GM19438 (cell line): Measurements from ENCODE around the gene ABCC1.
"Not testable (repeated sequence)": the region's sequence is repeated elsewhere in the genome, so short reads cannot be mapped to it uniquely, and the experiment has no call there.

Experiments used
- ATAC-seq: cut with Tn5 transposase; IDR thresholded peaks from one replicate; pipeline ENCODE4 v1.9.1; 2021; ENCODE audit warnings: low read depth; ENCODE audit not compliant: unreplicated experiment

Gene ABCC1

DNA sequence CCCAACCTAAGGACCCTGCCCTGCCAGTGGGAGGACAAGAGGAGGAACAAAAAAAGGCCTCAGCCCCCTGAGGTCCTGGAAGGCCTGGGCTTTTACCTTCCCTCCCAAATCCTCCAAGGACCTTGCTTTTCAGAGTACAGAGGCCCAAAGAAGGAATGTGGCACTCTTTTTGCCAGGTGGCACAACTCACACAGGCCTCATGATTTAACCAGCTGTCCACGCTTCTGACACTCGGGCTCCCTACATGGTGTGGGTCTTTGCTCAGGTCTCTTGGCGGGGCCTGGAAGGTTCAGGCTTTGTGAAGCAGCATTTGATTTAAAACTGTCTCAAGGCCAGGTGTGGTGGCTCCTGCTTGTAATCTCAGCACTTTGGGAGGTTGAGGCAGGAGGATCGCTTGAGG lies 153.3 kb downstream of the ABCC1 start:
- no peak for ATAC-seq

DNA sequence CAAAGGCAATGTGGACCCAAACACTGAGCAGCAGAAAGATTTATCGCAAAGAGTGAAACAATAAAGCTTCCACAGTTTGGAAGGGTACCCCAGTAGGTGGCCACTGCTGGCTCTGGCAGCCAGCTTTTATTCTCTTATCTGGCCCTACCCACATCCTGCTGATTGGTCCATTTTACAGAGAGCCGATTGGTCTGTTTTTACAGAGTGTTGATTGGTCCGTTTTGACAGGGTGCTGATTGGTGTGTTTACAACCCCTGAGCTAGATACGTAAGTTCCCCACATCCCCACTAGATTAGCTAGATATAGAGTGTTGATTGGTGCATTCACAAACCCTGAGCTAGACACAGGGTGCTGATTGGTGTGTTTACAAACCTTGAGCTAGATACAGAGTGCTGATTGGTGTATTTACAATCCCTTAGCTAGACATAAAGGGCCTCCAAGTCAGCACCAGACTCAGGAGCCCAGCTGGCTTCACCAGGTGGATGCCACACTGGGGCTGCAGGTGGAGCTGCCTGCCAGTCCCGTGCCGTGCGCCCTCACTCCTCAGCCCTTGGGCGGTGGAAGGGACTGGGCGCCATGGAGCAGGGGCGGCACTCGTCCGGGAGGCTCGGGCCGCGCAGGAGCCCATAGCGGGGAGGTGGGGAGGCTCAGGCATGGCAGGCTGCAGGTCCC lies 154.9 kb downstream of the ABCC1 start:
- not testable (repeated sequence) for ATAC-seq

DNA sequence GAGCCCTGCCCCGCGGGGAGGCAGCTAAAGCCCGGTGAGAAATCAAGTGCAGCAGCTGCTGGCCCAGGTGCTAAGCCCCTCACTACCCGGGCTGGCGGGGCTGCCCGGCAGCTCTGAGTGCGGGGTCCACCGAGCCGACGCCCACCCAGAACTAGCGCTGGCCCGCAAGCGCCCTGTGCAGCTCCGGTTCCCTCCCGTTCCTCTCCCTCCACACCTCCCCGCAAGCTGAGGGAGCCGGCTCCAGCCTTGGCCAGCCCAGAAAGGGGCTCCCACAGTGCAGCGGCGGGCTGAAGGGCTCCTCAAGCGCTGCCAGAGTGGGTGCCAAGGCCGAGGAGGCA lies 155.4 kb downstream of the ABCC1 start:
- ATAC-seq: not testable (repeated sequence)

DNA sequence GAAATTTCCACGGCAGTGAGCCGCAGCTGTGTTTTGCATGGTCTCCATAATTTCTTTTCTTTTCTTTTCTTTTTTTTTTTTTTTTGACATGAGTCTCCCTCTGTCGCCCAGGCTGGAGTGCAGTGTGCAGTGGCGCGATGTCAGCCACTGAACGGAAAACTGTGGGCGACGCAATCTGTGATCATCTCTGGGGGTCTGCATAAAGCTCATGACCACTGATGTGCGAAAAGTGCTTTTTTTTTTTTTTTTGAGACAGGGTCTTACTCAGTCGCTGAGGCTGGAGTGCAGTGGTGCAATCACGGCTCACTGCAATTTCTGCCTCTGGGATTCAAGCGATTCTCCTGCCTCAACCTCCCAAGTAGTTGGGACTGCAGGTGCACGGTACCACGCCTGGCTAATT lies 156.2 kb downstream of the ABCC1 start:
- no peak for ATAC-seq

DNA sequence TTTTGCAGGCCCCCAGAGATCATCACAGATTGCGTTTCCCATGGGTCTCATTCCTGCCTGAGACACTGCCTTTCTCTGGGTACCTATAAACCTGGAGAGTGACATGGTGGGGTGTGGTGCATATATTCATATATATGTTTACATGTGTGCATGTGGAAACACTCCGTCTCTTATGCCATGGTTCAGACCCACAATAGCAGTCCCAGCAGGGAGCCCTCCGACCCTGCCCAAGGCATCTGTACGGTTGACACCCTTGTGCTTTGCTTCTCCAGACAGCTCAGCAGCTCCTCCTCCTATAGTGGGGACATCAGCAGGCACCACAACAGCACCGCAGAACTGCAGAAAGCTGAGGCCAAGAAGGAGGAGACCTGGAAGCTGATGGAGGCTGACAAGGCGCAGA lies 157.1 kb downstream of the ABCC1 start:
- no peak for ATAC-seq

DNA sequence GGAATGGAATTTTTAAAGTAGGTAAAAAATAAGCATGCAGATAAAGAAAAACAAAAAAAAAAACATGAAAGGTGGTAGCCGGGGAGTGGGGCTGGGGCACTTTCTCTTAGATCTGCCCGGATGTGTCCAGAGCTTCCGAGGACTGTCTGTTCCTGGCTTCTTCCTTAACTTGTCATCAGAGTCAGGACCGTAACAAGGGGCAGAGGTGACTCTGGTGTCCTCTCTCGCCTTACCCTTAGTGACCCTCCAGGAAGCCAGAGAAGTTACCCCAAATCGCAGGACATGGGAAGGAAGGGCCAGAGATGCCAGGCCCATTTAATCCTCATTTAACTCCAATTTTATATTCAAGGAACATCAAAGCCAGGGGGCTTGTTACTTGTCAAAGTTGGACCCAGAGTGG lies 158.4 kb downstream of the ABCC1 start:
- no peak for ATAC-seq

DNA sequence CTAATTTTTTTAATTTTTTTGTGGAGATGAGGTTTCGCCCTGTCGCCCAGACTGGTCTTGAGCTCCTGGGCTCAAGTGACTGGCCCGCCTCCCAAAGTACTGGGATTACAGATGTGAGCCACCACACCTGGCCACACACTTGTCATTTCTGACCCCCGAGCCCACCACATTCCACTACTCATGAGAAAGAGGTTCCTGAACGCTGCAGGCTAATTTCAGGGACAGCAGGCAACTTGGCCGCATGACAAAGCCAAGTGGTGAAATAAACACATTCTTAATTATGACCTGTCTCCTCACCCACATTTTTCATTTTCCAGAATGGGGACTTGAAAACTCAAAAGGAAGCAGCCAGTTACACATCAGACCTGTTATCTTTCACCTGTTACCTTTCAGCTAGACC lies 159.3 kb downstream of the ABCC1 start:
- no peak for ATAC-seq

DNA sequence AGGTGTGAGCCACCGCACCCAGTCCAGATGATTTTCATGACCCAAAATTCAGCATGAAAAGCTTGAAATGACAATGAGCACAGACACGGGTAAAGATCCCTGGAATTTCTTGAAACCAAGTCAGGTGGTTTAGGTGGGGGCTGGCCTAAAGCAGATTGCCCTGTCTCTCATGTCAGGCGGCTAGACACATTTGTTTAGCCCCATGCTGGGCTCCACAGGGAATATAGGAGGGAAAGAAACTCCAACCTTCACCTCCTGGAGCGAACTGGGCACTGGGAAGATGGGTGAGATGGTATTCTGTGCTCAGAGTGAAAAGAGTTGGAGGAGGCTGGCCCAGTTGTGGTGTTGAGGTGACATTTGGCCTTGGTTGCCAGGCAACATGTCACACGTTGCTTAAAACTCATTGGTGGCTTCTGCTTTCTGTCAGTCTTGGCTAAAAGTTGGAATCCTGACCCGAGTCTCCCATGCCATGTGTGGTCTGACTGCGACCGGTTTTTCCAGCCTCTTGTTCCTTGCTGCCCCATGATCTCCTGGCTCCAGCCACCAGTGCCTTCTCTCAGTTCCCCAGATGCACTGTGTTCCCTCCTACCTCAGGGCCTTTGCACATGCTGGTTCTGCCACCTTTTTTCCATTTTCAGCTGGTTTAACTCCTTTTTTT lies 160.2 kb downstream of the ABCC1 start:
- no peak for ATAC-seq

DNA sequence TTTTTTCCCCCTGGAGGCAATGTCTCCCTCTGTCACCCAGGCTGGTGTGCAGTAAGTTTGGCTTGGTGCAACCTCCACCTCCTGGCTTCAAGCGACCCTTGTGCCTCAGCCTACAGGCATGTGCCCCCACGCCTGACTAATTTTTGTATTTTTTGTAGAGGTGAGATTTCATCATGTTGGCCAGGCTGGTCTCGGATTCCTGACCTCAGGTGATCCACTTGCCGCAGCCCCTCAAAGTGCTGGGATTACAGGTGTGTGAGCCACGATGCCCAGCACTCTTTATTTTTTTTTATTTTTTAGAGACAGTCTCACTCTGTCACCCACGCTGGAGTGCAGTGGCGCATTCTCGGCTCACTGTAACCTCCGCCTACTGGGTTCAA lies 160.7 kb downstream of the ABCC1 start:
- ATAC-seq: no peak

DNA sequence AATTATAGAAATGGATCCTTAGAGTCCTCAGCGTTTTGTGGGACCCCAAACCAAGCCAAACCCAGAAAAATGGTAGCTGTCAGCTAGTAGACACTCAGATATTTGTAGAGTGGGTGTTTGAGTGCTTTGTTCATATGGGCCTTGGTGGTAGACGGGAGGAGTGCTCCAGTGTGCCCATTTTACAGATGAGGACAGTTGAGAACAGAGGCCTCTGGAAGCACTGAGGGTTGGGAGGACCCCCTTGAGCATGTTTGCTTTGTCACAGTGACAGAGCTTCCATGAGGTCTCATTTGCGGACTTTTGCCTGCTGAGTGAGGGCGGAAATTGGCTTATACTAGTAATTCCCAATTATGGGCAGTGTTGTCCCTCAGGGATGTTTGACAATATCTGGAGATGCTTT lies 162.2 kb downstream of the ABCC1 start:
- ATAC-seq: no peak

DNA sequence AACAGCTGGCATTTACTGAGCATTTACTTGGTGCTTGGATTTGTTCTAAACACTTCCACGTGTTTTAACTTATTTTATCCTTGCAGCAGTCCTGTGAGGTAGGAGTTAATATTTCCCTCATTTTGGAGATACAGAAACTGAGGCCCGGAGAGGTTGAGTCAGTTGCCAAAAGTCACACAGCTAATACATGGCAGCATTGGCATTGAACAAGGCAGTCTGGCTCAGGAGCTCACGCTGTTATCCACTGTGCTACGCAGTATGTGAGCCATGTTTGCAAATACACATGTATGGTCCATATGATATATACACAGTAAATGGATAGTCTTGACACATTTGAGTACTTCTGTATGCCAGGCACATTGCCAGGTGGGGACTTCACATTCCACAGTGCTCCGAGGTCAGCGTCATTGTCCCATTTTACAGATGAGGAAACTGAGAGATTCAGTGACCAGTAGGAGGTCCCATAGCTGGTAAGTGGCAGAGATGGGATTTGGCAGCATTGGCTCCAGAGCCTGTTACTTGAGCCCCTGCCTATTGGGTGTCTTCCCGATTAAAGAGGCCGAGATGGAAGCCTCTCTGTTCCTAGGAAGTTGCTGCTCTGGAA lies 163.1 kb downstream of the ABCC1 start:
- no peak for ATAC-seq

DNA sequence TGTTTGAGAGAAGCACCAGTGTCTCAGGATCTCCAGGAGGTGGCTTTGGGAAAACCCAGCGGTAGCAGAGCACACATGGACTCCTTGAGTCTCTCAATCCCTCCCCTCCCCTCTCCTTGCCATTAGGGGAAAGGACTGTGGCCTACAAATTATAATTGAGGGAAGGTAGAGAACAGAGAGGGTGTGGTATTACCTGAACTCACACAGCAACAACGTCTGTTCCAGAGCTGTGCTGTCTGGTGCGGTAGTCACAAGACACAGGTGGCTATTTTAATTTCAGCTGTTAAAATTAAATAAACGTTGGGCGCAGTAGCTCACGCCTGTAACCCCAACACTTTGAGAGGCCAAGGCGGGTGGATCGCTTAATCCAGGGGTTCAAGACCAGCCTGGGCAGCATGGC lies 163.7 kb downstream of the ABCC1 start:
- no peak for ATAC-seq

DNA sequence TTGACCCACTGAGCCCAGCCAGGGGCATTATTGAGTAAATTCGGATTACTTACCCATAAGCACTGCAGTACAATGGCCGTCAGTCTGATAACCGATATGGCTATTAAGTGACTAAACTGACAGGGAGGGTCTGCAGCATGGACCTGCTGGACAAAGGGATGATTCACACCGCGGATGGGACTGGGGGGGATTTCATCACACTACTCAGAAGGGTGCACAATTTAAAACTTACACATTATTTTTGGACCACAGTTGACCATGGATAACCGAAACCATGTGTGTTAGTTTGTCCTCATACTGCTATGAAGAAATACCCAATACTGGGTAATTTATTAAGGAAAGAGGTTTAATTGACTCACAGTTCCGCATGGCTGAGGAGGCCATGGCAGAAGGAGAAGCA lies 167.4 kb downstream of the ABCC1 start:
- no peak for ATAC-seq

DNA sequence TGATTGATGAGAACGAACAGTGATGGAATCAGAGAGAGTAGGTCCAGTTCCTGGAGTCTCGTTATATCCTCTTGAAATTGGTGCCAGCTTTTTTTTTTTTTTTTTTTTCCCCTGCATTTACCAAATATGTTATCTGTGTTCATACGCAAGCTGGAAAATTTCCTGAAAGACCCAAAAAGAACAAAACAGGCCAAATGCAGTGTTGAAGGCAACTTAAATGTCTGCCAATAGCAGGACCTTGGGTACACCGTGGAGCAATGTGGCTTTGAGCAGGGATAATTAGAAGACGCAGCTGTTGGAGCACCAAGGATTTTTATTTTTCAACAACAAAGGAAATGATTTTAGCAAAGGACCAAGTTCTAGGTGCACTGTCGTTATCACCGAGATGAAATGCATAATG lies 168.9 kb downstream of the ABCC1 start:
- no peak for ATAC-seq

DNA sequence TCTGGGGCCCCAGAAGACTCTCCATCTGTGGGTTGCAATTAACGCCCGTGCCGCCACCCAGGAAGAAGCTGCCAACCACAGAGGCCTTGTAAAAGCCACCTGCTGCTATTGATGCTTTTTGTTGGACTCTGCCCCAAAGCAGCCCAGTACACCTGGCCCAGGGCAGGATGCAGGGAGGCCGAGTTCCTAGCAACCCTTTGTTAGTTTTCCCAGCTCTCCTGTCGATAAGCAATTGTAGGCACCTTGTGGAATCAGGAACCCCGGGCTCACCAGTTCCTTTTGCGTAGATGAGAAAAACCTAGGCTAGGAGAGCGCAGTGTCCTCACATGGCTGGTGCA lies 170.6 kb downstream of the ABCC1 start:
- ATAC-seq: no peak

DNA sequence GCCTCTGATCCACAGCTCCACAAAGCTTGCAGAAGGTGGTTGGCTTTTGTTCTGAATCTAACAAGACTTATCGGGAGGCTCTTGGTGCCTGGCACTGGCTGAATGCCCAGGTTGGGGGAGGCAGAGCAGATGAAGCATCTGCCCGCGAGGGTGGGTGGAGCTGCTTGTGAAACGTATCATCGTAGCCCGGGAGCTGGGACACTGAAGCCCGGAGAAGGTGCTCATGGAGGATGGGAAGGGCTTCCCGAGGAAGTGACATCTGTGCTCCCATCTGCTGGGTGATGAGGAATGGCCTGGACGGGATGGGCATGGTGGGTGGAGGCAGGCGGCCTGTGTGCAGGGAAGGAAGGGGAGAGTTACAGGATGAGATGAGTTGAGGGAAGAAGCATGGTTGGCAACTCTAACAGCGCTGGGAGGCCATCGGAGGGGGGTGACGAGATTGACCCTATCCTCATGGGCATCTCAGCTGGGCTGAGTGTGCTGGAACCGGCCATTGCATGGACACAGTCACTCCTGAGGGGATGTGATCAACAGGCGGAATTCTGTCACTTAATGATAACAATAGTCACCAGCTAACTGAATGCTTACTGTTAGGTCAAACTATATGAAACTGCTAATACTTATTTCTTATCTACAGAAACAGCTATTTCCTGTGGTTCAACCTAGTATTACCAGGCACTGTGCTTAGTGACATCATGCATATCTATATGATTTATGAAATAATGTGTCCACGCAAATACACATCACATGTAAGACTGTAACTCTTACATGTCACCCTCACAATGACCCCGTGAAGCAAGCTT lies 171.2 kb downstream of the ABCC1 start:
- no peak for ATAC-seq

DNA sequence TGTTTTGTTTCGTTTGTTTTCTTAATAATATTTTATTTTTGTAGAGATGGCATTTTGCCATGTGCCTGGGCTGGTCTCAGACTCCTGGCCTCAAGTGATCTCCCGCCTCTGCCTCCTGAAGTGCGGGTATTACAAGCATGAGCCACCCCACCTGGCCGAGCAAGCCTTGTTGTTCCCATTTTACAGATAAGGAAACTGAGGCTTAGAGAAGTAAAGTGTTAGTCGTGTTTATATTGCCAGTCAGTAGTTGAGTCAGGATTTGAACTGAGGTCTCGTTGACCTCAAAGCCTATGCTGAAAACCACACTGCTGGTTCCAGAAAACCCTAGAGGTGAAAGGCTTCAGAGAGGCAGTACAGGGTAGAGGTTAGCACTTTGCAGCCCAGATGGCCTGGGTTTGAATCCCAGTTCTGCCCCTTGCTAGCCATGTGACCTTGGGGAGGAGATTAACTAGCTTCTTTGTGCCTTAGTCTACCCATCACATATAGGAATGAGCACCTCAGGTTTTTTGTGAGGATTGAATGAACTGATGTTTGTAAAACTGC lies 171.8 kb downstream of the ABCC1 start:
- no peak for ATAC-seq

DNA sequence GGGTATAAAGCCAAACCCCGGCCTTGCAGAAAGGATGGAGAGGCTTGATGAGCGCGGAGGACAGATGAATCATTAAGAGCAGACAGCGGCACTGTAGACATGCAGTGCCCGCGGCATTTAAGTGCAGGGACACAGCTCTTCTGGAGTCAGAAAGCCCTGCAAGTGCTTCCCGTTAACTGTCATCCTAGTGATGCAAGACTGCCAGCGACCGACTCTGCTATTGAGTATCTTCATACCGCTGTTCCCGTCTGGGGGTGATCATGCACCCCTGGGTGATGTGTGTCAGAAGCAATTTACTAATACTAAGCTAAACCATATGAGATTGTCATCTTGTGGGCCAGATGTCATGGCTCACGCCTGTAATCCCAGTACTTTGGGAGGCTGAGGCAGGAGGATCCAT lies 172.8 kb downstream of the ABCC1 start:
- ATAC-seq: no peak

DNA sequence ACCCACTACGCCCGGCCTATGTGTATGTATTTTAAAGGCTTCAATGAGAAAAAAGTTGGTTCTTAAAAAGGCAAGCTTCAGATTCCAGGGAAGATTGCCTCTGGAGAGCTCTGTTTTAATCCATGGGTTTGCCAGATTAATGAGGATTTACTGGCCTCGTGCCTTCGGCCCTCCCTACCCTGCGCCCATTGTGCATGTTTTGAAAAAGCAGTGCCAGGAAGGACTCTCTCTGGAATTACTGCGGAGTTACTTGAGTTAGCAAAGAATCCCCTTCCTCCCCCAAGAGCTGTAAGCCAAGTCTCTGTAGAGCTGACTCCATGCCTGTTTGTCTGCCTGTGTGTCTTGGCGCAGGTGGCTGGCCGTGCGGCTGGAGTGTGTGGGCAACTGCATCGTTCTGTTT lies 175.0 kb downstream of the ABCC1 start:
- no peak for ATAC-seq

DNA sequence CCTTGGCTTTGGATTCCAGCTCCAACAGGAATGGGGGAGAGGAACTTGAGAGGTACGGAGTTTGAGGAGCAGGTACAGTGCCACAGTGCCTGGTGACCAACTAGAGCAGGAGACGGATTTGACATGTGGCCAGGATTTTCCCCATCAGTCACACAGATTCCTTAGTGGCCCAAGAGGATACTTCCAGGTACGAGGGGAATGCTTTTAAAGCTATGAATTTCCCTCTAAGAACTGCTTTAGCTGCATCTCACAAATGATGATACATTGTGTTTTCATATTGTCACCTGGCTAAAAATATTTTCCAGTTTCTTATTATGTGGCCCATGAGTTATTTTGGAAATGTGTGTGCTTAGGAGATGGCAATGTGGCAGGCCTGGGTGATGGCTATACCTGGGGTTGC lies 175.6 kb downstream of the ABCC1 start:
- no peak for ATAC-seq

DNA sequence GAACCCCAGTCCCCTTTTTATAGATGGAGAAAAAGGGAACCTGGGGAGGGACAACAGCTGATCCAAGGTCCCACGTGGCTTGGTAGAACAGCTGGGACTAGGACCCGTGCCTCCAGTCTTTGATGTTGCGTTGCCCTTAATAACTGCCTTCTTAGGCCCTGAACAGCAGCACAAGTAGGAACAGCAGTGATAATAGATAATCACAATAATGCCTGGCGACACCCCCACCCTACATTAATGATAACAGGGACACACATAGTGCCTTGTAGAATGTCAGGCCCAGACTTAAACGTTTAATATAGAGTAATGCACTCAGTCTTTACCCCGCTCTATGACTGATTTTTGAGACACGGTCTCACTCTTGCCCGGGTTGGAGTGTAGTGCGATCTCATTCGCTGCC lies 177.5 kb downstream of the ABCC1 start:
- no peak for ATAC-seq
